ENCODE measurements around the gene PWWP2B. TPM values are rescaled to one million over a fixed set of nuclear protein-coding genes. Genes with fewer than 3 reads are reported as not detected.
A peak's percentile ranks its signal among the peaks of the same experiment; 100 is the strongest.

PWWP2B gene
- total RNA-seq, 1 donor from 2014 or later: 24.3 TPM

GRCh38 chr10:132409667-132410028 is 12.6 kb downstream of the PWWP2B start:
- Mint-ChIP-seq H3K4me1 (ENCODE audit: low read depth) (peaks cover 37% of the 10 kb centered on the region), H3K36me3 (ENCODE audit: insufficient read depth) (peaks cover 9% of the 10 kb centered on the region), H3K4me3 (ENCODE audit: low read depth) (peak overlapping the region; percentile 19), H3K27ac (no peak overlapping the region), H3K27me3 (no peaks in the 10 kb centered on the region), H3K9me3 (ENCODE audit: low read depth) (no peaks in the 10 kb centered on the region)
- no peak for TF ChIP-seq CTCF (IDR thresholded peaks at IDR 0.05; ENCODE audit: unreplicated experiment)
- no peak for DNase-seq (ENCODE audit: low spot score, unreplicated experiment)

GRCh38 chr10:132410056-132410778 is 13.2 kb downstream of the PWWP2B start:
- Mint-ChIP-seq H3K9me3 (ENCODE audit: low read depth) (no peaks in the 10 kb centered on the region), H3K4me3 (ENCODE audit: low read depth) (peak overlapping the region; percentile 19)

GRCh38 chr10:132410779-132411532 is 14.0 kb downstream of the PWWP2B start:
- Mint-ChIP-seq H3K4me1 (ENCODE audit: low read depth) (peaks cover 42% of the 10 kb centered on the region), H3K27me3 (no peaks in the 10 kb centered on the region), H3K4me3 (ENCODE audit: low read depth) (no peak overlapping the region), H3K36me3 (ENCODE audit: insufficient read depth) (peaks cover 8% of the 10 kb centered on the region), H3K9me3 (ENCODE audit: low read depth) (no peaks in the 10 kb centered on the region), H3K27ac (no peak overlapping the region)
- DNase-seq (ENCODE audit: low spot score, unreplicated experiment): no peak
- no peak for TF ChIP-seq CTCF (IDR thresholded peaks at IDR 0.05; ENCODE audit: unreplicated experiment)

More at GRCh38 chr10:132410056-132410778, 13.2 kb downstream of the PWWP2B start:
- Mint-ChIP-seq H3K27me3 (no peaks in the 10 kb centered on the region), H3K36me3 (ENCODE audit: insufficient read depth) (peaks cover 10% of the 10 kb centered on the region), H3K4me1 (ENCODE audit: low read depth) (peaks cover 37% of the 10 kb centered on the region), H3K27ac (no peak overlapping the region)
- DNase-seq (ENCODE audit: low spot score, unreplicated experiment): no peak
- TF ChIP-seq CTCF (IDR thresholded peaks at IDR 0.05; ENCODE audit: unreplicated experiment): no peak

- Mint-ChIP-seq H3K36me3 (ENCODE audit: insufficient read depth) (peaks cover 8% of the 10 kb centered on the region), H3K27me3 (no peaks in the 10 kb centered on the region), H3K4me1 (ENCODE audit: low read depth) (peaks cover 43% of the 10 kb centered on the region), H3K9me3 (ENCODE audit: low read depth) (no peaks in the 10 kb centered on the region), H3K4me3 (ENCODE audit: low read depth) (peak overlapping the region; percentile 55), H3K27ac (peak overlapping the region; percentile 85)
- TF ChIP-seq CTCF (IDR thresholded peaks at IDR 0.05; ENCODE audit: unreplicated experiment): no peak
- DNase-seq (ENCODE audit: low spot score, unreplicated experiment): no peak
These were observed 14.7 kb downstream of the PWWP2B start for GRCh38 chr10:132411561-132412253.
